Loucy (cell line): ENCODE measurements around the gene GSG1L.

Source experiments
- H2AFZ ChIP-seq: fragments of 200-600 bp; sonication (generic); 2 replicates; pipeline ENCODE4 v1.6.0; 2016; ENCODE audit warnings: antibody characterized with exemption, mild to moderate bottlenecking, low read length, moderate library complexity
- H3F3A ChIP-seq: fragments of 200-600 bp; 2 replicates; pipeline ENCODE4 v1.6.0; 2016; ENCODE audit warnings: antibody characterized with exemption, low read depth, mild to moderate bottlenecking
- H3K27me3 ChIP-seq: fragments of 200-600 bp; sonication (generic); 2 replicates; pipeline ENCODE4 v1.6.1; 2014; ENCODE audit warnings: low read length, mild to moderate bottlenecking; ENCODE audit not compliant: insufficient read depth, poor library complexity, severe bottlenecking
- H3K36me3 ChIP-seq: fragments of 200-600 bp; sonication (generic); 2 replicates; pipeline ENCODE4 v1.6.1; 2016; ENCODE audit warnings: low read length; ENCODE audit not compliant: insufficient read depth
- H3K4me1 ChIP-seq: fragments of 200-600 bp; sonication (generic); 2 replicates; pipeline ENCODE4 v1.5.1; 2014; ENCODE audit warnings: low read length, mild to moderate bottlenecking; ENCODE audit not compliant: insufficient read depth, poor library complexity, severe bottlenecking
- H3K4me2 ChIP-seq: fragments of 200-600 bp; sonication (generic); 2 replicates; pipeline ENCODE4 v1.6.0; 2014; ENCODE audit warnings: antibody characterized with exemption, low read length, low read depth, mild to moderate bottlenecking; ENCODE audit not compliant: poor library complexity, severe bottlenecking
- H3K4me3 ChIP-seq: fragments of 200-600 bp; sonication (generic); 2 replicates; pipeline ENCODE4 v1.5.1; 2014; ENCODE audit warnings: low read length, mild to moderate bottlenecking, mixed read lengths; ENCODE audit not compliant: poor library complexity, severe bottlenecking
- H3K79me2 ChIP-seq: fragments of 200-600 bp; sonication (generic); 2 replicates; pipeline ENCODE4 v1.6.1; 2014; ENCODE audit warnings: low read length; ENCODE audit not compliant: insufficient read depth
- H3K9ac ChIP-seq: fragments of 200-600 bp; sonication (generic); 2 replicates; pipeline ENCODE4 v1.6.0; 2014; ENCODE audit warnings: mild to moderate bottlenecking, low read depth, low read length, moderate library complexity; ENCODE audit not compliant: poor library complexity, severe bottlenecking
- H3K9me2 ChIP-seq: fragments of 200-600 bp; sonication (generic); replicated peaks from 2 replicates; pipeline ENCODE4 v1.6.1; 2016; ENCODE audit warnings: low read depth, low read length, mixed read lengths
- H3K9me3 ChIP-seq: fragments of 200-600 bp; sonication (generic); 2 replicates; pipeline ENCODE4 v1.6.1; 2014; ENCODE audit warnings: mild to moderate bottlenecking, antibody characterized with exemption, low read length, low read depth; ENCODE audit not compliant: insufficient read depth
- H4K20me1 ChIP-seq: fragments of 200-600 bp; sonication (generic); 2 replicates; pipeline ENCODE4 v1.6.0; 2014; ENCODE audit warnings: antibody characterized with exemption, low read length, mild to moderate bottlenecking; ENCODE audit not compliant: insufficient read depth, poor library complexity, severe bottlenecking
- EZH2phosphoT487 ChIP-seq: fragments of 200-600 bp; IDR thresholded peaks from 2 replicates; pipeline ENCODE4 v1.6.1; 2018; ENCODE audit warnings: antibody characterized with exemption, mild to moderate bottlenecking, moderate library complexity, borderline replicate concordance
- TF ChIP-seq, protein P1 (sequence below): fragments of 200-600 bp; sonication (generic); conservative IDR thresholded peaks from 2 replicates; pipeline ENCODE4 v1.5.1; 2014; ENCODE audit warnings: mild to moderate bottlenecking, antibody characterized with exemption, low read length

Gene GSG1L

DNA sequence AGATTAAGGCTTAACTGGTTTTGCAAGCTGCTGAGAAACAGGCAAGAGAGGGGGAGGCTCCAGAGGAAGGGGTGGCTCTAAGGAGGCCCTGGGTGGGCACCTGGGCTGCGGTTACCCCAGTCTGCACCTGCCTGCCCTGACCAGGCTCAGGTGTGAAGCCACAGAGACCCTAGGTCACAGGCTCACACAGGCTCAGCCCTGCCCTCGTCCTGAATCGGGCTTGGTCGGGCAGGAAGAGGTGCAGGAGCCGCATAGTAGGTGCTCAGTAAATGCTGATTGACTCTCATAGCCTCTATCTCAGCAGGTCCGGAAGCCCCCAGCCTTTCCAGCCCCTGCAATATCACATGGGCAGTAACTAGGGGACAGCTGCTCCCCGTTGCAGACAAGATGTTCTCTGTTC lies 203.4 kb downstream of the GSG1L start:
- H3K27me3 ChIP-seq: no peaks in the 10 kb centered on the region
- H3K4me3 ChIP-seq: no peak overlapping the region
- H3K4me2 ChIP-seq: no peak overlapping the region
- 0 out of 2 replicates have a peak, but pooled peaks cover 3% of the 10 kb centered on the region for H3K9me3 ChIP-seq
- no peaks in the 10 kb centered on the region for H3F3A ChIP-seq
- H3K36me3 ChIP-seq: no peaks in the 10 kb centered on the region
- H3K9ac ChIP-seq: no peak overlapping the region
- TF ChIP-seq, protein P1, sequence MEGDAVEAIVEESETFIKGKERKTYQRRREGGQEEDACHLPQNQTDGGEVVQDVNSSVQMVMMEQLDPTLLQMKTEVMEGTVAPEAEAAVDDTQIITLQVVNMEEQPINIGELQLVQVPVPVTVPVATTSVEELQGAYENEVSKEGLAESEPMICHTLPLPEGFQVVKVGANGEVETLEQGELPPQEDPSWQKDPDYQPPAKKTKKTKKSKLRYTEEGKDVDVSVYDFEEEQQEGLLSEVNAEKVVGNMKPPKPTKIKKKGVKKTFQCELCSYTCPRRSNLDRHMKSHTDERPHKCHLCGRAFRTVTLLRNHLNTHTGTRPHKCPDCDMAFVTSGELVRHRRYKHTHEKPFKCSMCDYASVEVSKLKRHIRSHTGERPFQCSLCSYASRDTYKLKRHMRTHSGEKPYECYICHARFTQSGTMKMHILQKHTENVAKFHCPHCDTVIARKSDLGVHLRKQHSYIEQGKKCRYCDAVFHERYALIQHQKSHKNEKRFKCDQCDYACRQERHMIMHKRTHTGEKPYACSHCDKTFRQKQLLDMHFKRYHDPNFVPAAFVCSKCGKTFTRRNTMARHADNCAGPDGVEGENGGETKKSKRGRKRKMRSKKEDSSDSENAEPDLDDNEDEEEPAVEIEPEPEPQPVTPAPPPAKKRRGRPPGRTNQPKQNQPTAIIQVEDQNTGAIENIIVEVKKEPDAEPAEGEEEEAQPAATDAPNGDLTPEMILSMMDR: no peak
- no peak for TF ChIP-seq EZH2phosphoT487
- no peak overlapping the region for H2AFZ ChIP-seq
- H3K9me2 ChIP-seq: no peaks in the 10 kb centered on the region
- no peaks in the 10 kb centered on the region for H3K4me1 ChIP-seq
- no peaks in the 10 kb centered on the region for H3K79me2 ChIP-seq
- no peaks in the 10 kb centered on the region for H4K20me1 ChIP-seq

DNA sequence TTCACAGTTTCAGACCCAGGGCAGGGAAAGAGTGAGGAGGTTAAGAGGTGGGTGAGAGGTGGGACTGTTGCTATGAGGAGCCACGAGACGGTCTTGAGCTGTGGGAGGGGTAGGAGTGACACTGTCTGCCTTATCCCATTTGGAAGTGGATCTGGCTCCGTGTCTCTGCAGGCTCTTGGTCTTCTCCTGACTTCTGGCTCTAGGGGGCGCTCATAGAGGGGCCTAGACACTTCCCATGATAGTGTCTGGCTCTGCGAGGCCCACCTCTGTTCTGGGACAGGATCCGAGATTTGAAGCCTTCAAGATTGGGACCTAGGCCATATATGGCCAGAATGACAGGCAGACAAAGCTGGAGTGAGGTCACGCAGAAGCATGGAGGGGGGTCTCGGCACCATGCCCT lies 204.5 kb downstream of the GSG1L start:
- Histone ChIP-seq H3F3A (no peaks in the 10 kb centered on the region), H3K9me3 (0 out of 2 replicates have a peak, but pooled peaks cover 3% of the 10 kb centered on the region), H3K36me3 (no peaks in the 10 kb centered on the region), H3K79me2 (no peaks in the 10 kb centered on the region), H3K4me2 (no peak overlapping the region), H3K4me3 (no peak overlapping the region), H3K27me3 (no peaks in the 10 kb centered on the region), H3K9ac (no peak overlapping the region), H3K4me1 (no peaks in the 10 kb centered on the region), H2AFZ (no peak overlapping the region), H3K9me2 (no peaks in the 10 kb centered on the region), H4K20me1 (no peaks in the 10 kb centered on the region)
- TF ChIP-seq EZH2phosphoT487: no peak
- TF ChIP-seq, protein P1: no peak; the same call in 1 of the 2 replicates

- Histone ChIP-seq H4K20me1 (no peaks in the 10 kb centered on the region), H3K4me1 (no peaks in the 10 kb centered on the region), H3K4me3 (no peak overlapping the region), H3K36me3 (no peaks in the 10 kb centered on the region), H3F3A (no peaks in the 10 kb centered on the region), H3K79me2 (no peaks in the 10 kb centered on the region), H2AFZ (no peak overlapping the region), H3K9me2 (no peaks in the 10 kb centered on the region), H3K27me3 (no peaks in the 10 kb centered on the region), H3K9me3 (no peaks in the 10 kb centered on the region), H3K9ac (no peak overlapping the region), H3K4me2 (no peak overlapping the region)
- TF ChIP-seq, protein P1: no peak
- TF ChIP-seq EZH2phosphoT487: no peak
These were observed 209.9 kb downstream of the GSG1L start for GRCh38 chr16:27853651-27854050.
